HG03521 (cell line): ENCODE measurements around the gene PLPP7.

Source experiments
- ATAC-seq: cut with Tn5 transposase; IDR thresholded peaks from one replicate; pipeline ENCODE4 v1.9.1; 2021; ENCODE audit warnings: mild to moderate bottlenecking, moderate library complexity; ENCODE audit not compliant: unreplicated experiment

PLPP7 gene

GRCh38 chr9:131302244-131303075 is 12.9 kb downstream of the PLPP7 start:
- ATAC-seq, result no peak

GRCh38 chr9:131303381-131304321 is 14.1 kb downstream of the PLPP7 start:
- no peak for ATAC-seq

GRCh38 chr9:131304676-131305355 is 15.3 kb downstream of the PLPP7 start:
- ATAC-seq, result no peak

GRCh38 chr9:131306397-131307004 is 17.0 kb downstream of the PLPP7 start:
- ATAC-seq, result no peak

- ATAC-seq, result no peak
Measured at GRCh38 chr9:131307974-131308373, 18.5 kb downstream of the PLPP7 start.

GRCh38 chr9:131308452-131308851 is 18.9 kb downstream of the PLPP7 start:
- ATAC-seq, result no peak

GRCh38 chr9:131308906-131309529 is 19.5 kb downstream of the PLPP7 start:
- ATAC-seq, result no peak

- ATAC-seq, result no peak
Measured at GRCh38 chr9:131309530-131310276, 20.2 kb downstream of the PLPP7 start.

GRCh38 chr9:131310833-131311554 is 21.5 kb downstream of the PLPP7 start:
- ATAC-seq, result no peak

GRCh38 chr9:131312246-131312645 is 22.7 kb downstream of the PLPP7 start:
- no peak for ATAC-seq

- no peak for ATAC-seq
Measured at GRCh38 chr9:131312822-131313770, 23.6 kb downstream of the PLPP7 start.

- ATAC-seq, result no peak
Measured at GRCh38 chr9:131318231-131319085, 28.9 kb downstream of the PLPP7 start.

- no peak for ATAC-seq
Measured at GRCh38 chr9:131319486-131319885, 30.0 kb downstream of the PLPP7 start.

GRCh38 chr9:131320031-131320685 is 30.6 kb downstream of the PLPP7 start:
- ATAC-seq, result no peak

- no peak for ATAC-seq
Measured at GRCh38 chr9:131323629-131324028, 34.1 kb downstream of the PLPP7 start.
